ENCODE measurements around the gene STRAP. TPM values are rescaled to one million over a fixed set of nuclear protein-coding genes. Genes with fewer than 3 reads are reported as not detected.

STRAP gene
- total and polyA plus RNA-seq, 10 of the 15 experiments (the other 5 are each of a cell fraction or from before 2014, with no cell fraction given): 64.3 to 281 (median 119) TPM

- SMC1A ChIA-PET (ENCODE audit: uncharacterized antibody, unreplicated experiment): interaction anchor here (1.2 kb wide), 1 partner anchor 13 kb away, joined by 3 read pairs; no protein-coding TSS in a partner anchor
- Histone ChIP-seq H3K27me3 (replicated peaks in 1 of 2; ENCODE audit: control insufficient read depth in 2 of 2, insufficient read depth in 2 of 2, low read length in 1 of 2) (no peaks in the 10 kb centered on the region), H3K4me1 (ENCODE audit: control insufficient read depth, insufficient read depth, low read length) (no peaks in the 10 kb centered on the region), H3K79me2 (ENCODE audit: control insufficient read depth, insufficient read depth, low read length) (no peaks in the 10 kb centered on the region; the same call in 1 of the 2 replicates), H3K4me3 (no peak overlapping the region), H2AFZ (ENCODE audit: control insufficient read depth, low read depth, low read length) (no peak overlapping the region), H3K9ac (ENCODE audit: control insufficient read depth, insufficient read depth, low read length) (no peak overlapping the region), H3K9me3 (replicated peaks; ENCODE audit: control insufficient read depth, insufficient read depth, low read length) (peaks cover 5% of the 10 kb centered on the region), H3K4me2 (ENCODE audit: control insufficient read depth, insufficient read depth) (no peak overlapping the region), H4K20me1 (ENCODE audit: control insufficient read depth, insufficient read depth) (no peaks in the 10 kb centered on the region), H3K36me3 (ENCODE audit: control insufficient read depth in 2 of 2, insufficient read depth in 2 of 2, low read length in 1 of 2) (peaks cover 0 to 3% of the 10 kb centered on the region in 2 experiments; a peak in 1 of 4 replicates), H3K27ac (ENCODE audit: control insufficient read depth, insufficient read depth) (no peak overlapping the region)
- BruUV-seq (replicated peaks): no TSS peak
- in situ Hi-C loops (cut with MboI) (no loop called here), intact Hi-C loops (cut with micrococcal nuclease; ENCODE audit: unreplicated experiment) (no loop called here)
- RAD21 ChIA-PET (ENCODE audit: unreplicated experiment): no interaction called here
- CTCF ChIA-PET: interaction anchor here (1.5 kb wide), 1 partner anchor 39 kb away, joined by 7 read pairs; no protein-coding TSS in a partner anchor
- no peak for ATAC-seq
- no peak for FAIRE-seq
- TF ChIP-seq SRF (IDR thresholded peaks at IDR 0.05; ENCODE audit: low read depth in 2 of 2, low read length in 2 of 2) (no peak), CHD2 (IDR thresholded peaks at IDR 0.05; ENCODE audit: borderline replicate concordance, low read depth, low read length) (no peak), ELK1 (IDR thresholded peaks at IDR 0.05; ENCODE audit: low read depth, low read length) (no peak), ETV6 (conservative IDR thresholded peaks at IDR 0.05 in 1 of 2, IDR thresholded peaks at IDR 0.05 in 1 of 2; ENCODE audit: borderline replicate concordance in 1 of 2, low read depth in 1 of 2) (no peak), ZZZ3 (IDR thresholded peaks at IDR 0.05; ENCODE audit: control insufficient read depth, insufficient read length, low read depth) (no peak)
- DNase-seq (ENCODE audit: low read depth, low spot score): no peak
- POLR2A ChIA-PET: no interaction called here
Observed at GRCh38 chr12:15937902-15938301, 55.7 kb downstream of the STRAP start.

GRCh38 chr12:15939111-15939510 lies 56.9 kb downstream of the STRAP start:
- Histone ChIP-seq H3K36me3 (ENCODE audit: control insufficient read depth in 2 of 2, insufficient read depth in 2 of 2, low read length in 1 of 2) (peaks cover 0 to 3% of the 10 kb centered on the region in 2 experiments; a peak in 1 of 4 replicates), H3K4me2 (ENCODE audit: control insufficient read depth, insufficient read depth) (no peak overlapping the region), H3K4me1 (ENCODE audit: control insufficient read depth, insufficient read depth, low read length) (no peaks in the 10 kb centered on the region), H3K27ac (ENCODE audit: control insufficient read depth, insufficient read depth) (no peak overlapping the region), H3K9me3 (replicated peaks; ENCODE audit: control insufficient read depth, insufficient read depth, low read length) (peaks cover 5% of the 10 kb centered on the region), H3K27me3 (replicated peaks in 1 of 2; ENCODE audit: control insufficient read depth in 2 of 2, insufficient read depth in 2 of 2, low read length in 1 of 2) (no peaks in the 10 kb centered on the region), H2AFZ (ENCODE audit: control insufficient read depth, low read depth, low read length) (no peak overlapping the region), H4K20me1 (ENCODE audit: control insufficient read depth, insufficient read depth) (no peaks in the 10 kb centered on the region), H3K79me2 (ENCODE audit: control insufficient read depth, insufficient read depth, low read length) (no peaks in the 10 kb centered on the region; the same call in 1 of the 2 replicates), H3K9ac (ENCODE audit: control insufficient read depth, insufficient read depth, low read length) (no peak overlapping the region), H3K4me3 (no peak overlapping the region)
- FAIRE-seq: peak; percentile 38
- CTCF ChIA-PET: interaction anchor here (1.2 kb wide), 1 partner anchor 56 kb away, joined by 4 read pairs; no protein-coding TSS in a partner anchor
- intact Hi-C loops (cut with micrococcal nuclease; ENCODE audit: unreplicated experiment) (no loop called here), in situ Hi-C loops (cut with MboI) (no loop called here)
- no TSS peak for BruUV-seq (replicated peaks)
- no peak for DNase-seq (ENCODE audit: low read depth, low spot score)
- ATAC-seq: no peak; the same call in 2 of the 3 replicates
- WGBS (ENCODE audit: insufficient coverage, insufficient replicate concordance, low lambda C conversion rate, missing lambda C conversion rate): 100% methylated on average over 1 of the region's 1 CpG
- POLR2A ChIA-PET: no interaction called here
- SMC1A ChIA-PET (ENCODE audit: uncharacterized antibody, unreplicated experiment): interaction anchor here (1.2 kb wide), 1 partner anchor 28 kb away, joined by 5 read pairs; the partner anchor contains the start of gene DERA
- RAD21 ChIA-PET (ENCODE audit: unreplicated experiment): no interaction called here
- TF ChIP-seq KDM1A (IDR thresholded peaks at IDR 0.05; ENCODE audit: borderline replicate concordance) (no peak), ZBTB4 (CRISPR knock-in tag; IDR thresholded peaks at IDR 0.05) (no peak), TBL1XR1 (IDR thresholded peaks at IDR 0.05; ENCODE audit: low read depth, low read length) (no peak)

All from GM12878 (cell line).